ENCODE data around the gene STXBP6.

Gene STXBP6

GRCh38 chr14:24816929-24817211, 233.1 kb downstream of the STXBP6 start:
- H3K9me3 ChIP-seq, result no peaks in the 10 kb centered on the region
- no peak overlapping the region for H3K4me3 ChIP-seq (ENCODE audit: low read depth in 1 of 2, low read length in 1 of 2)
- no peaks in the 10 kb centered on the region for H3K4me1 ChIP-seq (ENCODE audit: control insufficient read depth in 1 of 2, insufficient read depth in 1 of 2, low read depth in 1 of 2, low read length in 1 of 2)
- H3K27me3 ChIP-seq, result peaks cover 13% of the 10 kb centered on the region
- TF ChIP-seq CTCF (IDR thresholded peaks at IDR 0.05), result no peak
- H3K27ac ChIP-seq, result no peak overlapping the region
- no peaks in the 10 kb centered on the region for H3K36me3 ChIP-seq

- Histone ChIP-seq H3K27me3 (peaks cover 7% of the 10 kb centered on the region), H3K4me3 (ENCODE audit: low read depth in 1 of 2, low read length in 1 of 2) (no peak overlapping the region), H3K4me1 (ENCODE audit: control insufficient read depth in 1 of 2, insufficient read depth in 1 of 2, low read depth in 1 of 2, low read length in 1 of 2) (no peaks in the 10 kb centered on the region), H3K36me3 (no peaks in the 10 kb centered on the region), H3K9me3 (no peaks in the 10 kb centered on the region), H3K27ac (no peak overlapping the region)
- TF ChIP-seq CTCF (IDR thresholded peaks at IDR 0.05), result no peak
These were observed 233.7 kb downstream of the STXBP6 start for GRCh38 chr14:24816011-24816928.

GRCh38 chr14:24815543-24815942, 234.4 kb downstream of the STXBP6 start:
- Histone ChIP-seq H3K27ac (no peak overlapping the region), H3K9me3 (no peaks in the 10 kb centered on the region), H3K4me1 (ENCODE audit: control insufficient read depth in 1 of 2, insufficient read depth in 1 of 2, low read depth in 1 of 2, low read length in 1 of 2) (no peaks in the 10 kb centered on the region), H3K27me3 (peaks cover under 1% of the 10 kb centered on the region), H3K4me3 (ENCODE audit: low read depth in 1 of 2, low read length in 1 of 2) (no peak overlapping the region), H3K36me3 (no peaks in the 10 kb centered on the region)
- no peak for TF ChIP-seq CTCF (IDR thresholded peaks at IDR 0.05)

GRCh38 chr14:24814944-24815343, 235.0 kb downstream of the STXBP6 start:
- Histone ChIP-seq H3K27ac (no peak overlapping the region), H3K36me3 (no peaks in the 10 kb centered on the region), H3K4me1 (ENCODE audit: control insufficient read depth in 1 of 2, insufficient read depth in 1 of 2, low read depth in 1 of 2, low read length in 1 of 2) (no peaks in the 10 kb centered on the region), H3K27me3 (no peaks in the 10 kb centered on the region), H3K4me3 (ENCODE audit: low read depth in 1 of 2, low read length in 1 of 2) (no peak overlapping the region), H3K9me3 (no peaks in the 10 kb centered on the region)
- no peak for TF ChIP-seq CTCF (IDR thresholded peaks at IDR 0.05)

DNA sequence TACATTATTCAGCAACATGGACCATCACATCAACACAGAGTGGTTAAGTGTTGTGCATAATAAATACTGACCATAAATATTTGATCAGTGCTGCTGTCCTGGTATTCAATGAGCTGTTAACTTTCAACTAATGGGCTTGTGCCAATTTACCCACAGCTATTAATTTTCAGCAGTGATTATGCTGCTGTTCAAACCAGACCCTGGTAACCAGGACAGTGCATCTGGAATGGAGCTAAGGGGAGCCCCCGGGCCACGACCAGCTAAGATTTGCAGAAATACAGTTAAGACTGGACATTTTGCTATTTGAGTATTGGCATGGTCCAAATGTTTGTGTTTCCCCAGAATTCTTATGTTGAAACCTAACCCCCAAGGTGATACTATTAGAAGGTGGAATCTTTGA, 235.6 kb downstream of the STXBP6 start:
- H3K4me1 ChIP-seq (ENCODE audit: control insufficient read depth in 1 of 2, insufficient read depth in 1 of 2, low read depth in 1 of 2, low read length in 1 of 2), result no peaks in the 10 kb centered on the region
- no peaks in the 10 kb centered on the region for H3K36me3 ChIP-seq
- TF ChIP-seq CTCF (IDR thresholded peaks at IDR 0.05), result no peak
- no peaks in the 10 kb centered on the region for H3K27me3 ChIP-seq
- no peaks in the 10 kb centered on the region for H3K9me3 ChIP-seq
- H3K4me3 ChIP-seq (ENCODE audit: low read depth in 1 of 2, low read length in 1 of 2), result no peak overlapping the region
- no peak overlapping the region for H3K27ac ChIP-seq

Measured in neutrophil (primary cell).